ENCODE data around the gene IGFBP7.
A peak's percentile ranks its signal among the peaks of the same experiment; 100 is the strongest.
"Not testable (repeated sequence)": the region's sequence is repeated elsewhere in the genome, so short reads cannot be mapped to it uniquely, and the experiment has no call there.

The IGFBP7 gene

GRCh38 chr4:57065730-57066482 is 44.3 kb downstream of the IGFBP7 start:
- DNase-seq = no peak

DNA sequence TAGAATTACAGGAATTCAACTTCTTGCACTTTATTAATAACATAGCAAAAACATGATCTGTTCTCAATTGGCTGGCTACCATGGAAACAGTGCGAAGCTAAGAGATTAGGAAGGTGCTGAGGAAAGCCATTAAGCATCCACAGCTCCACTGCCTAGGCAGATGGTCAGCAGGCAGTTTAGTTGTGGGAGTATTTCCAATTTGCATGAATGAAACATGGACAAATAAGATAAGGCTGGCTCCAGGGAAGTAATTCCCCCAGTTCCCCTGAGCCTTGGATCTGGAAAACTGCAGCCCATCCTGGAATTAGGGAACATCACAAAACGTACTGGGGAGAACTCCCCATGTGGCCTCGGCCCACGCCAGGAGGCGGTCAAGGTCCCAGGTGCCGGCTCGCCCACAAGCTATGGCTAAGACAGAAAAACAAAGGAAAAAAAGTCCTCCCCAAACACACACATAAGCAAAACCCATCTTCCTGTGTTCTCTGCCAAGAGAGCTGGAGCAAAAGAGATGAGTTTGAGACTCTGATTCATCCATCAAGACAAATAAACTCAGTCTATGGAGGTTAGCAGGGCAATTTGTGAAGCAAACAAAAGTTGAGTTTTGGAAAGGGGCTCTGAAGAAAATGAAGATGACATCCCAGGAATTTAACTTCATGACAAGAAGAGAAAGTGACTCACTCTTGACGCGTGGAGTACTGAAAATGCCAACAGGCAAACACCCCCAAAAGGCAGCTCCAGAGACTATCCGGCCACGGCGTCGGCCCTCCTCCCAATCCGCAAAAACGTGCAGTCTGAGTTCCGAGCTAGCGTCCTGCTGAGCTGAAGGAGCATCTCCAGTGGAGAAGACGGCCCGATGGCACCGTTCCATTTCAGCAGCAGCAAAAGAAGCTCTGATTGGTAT is 45.1 kb downstream of the IGFBP7 start:
- DNase-seq = no peak

DNA sequence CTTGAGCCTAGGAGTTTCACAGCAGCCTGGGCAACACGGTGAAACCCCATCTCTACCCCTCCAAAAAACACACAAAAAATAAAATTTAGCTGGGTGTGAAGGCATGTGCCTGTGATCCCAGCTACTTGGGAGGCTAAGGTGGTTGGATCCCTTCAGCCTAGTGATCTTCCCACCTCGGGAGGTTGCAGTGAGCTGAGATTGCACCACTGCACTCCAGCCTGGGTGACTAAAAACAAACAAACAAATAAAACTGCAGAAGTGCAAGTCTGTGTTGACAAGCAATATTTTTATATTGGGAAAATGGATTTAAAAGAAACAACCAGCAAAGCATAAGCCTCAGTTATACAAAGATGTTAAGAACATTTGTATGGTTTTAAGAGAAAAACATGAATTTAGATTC is 46.1 kb downstream of the IGFBP7 start:
- DNase-seq = no peak

- no peak for DNase-seq
Observed at GRCh38 chr4:57063518-57063917, 46.7 kb downstream of the IGFBP7 start.

- DNase-seq = no peak
Observed at GRCh38 chr4:57061395-57061794, 48.8 kb downstream of the IGFBP7 start.

- DNase-seq = not testable (repeated sequence)
Observed at GRCh38 chr4:57060717-57061067, 49.5 kb downstream of the IGFBP7 start.

DNA sequence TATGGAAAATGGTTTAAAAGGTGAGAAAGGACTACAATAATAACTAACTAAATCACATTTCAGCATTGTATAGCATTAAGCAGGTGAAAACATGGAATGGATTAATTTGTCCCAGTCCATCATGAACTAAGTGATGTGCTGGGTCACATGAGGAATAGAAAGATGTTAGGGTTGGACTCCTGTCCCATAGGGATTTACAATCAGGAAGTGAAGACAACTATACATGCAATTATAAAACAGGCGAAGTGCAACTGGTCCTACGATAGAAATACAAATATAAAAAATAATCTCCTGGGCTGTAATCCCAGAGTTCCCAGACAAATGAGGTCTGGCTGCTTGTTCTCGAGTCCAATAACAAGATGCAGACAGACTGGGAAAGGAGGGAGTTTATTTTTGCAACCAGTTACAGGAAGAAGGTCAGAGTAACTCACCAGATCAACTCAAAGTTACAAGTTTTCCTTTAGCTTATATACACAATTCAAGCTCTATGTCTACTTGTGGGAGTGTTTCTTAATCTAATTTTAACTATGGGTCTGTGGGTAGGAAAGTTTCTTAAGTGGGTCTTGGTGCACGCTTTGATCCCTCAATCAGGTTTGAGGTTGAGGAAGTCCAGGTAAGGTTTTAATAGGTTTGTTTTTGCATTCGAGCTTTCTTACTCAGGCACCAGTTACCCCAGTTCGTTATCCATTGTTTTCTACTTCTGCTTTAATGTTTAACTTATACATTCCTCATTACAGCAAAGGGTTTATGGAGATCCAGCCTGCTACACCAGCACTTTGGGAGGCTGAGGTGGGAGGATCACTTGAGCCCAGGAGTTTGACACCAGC is 50.1 kb downstream of the IGFBP7 start:
- DNase-seq = no peak

DNA sequence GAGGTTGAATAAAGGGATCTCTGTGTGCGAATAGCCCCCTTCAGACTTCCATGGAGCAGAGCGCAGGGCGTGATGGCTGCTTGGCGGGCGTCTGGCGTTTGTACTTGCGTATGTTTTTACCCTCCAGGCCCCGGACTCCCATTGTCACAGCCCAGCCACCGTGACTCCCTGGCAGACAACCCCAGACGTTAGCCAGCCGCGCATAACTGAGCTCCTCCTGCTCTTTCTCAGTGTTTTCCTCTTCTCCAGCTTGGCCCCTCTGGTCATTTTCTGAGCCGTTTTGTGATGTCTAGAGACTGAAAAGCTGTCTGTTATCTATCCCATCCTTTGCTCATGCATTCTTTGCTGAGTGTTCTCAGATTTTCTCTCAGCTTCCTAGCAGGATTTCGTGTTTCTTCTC is 54.3 kb downstream of the IGFBP7 start:
- DNase-seq = no peak

- DNase-seq = no peak
Observed at GRCh38 chr4:57053508-57053907, 56.7 kb downstream of the IGFBP7 start.

GRCh38 chr4:57051524-57051923 is 58.7 kb downstream of the IGFBP7 start:
- DNase-seq = no peak

DNA sequence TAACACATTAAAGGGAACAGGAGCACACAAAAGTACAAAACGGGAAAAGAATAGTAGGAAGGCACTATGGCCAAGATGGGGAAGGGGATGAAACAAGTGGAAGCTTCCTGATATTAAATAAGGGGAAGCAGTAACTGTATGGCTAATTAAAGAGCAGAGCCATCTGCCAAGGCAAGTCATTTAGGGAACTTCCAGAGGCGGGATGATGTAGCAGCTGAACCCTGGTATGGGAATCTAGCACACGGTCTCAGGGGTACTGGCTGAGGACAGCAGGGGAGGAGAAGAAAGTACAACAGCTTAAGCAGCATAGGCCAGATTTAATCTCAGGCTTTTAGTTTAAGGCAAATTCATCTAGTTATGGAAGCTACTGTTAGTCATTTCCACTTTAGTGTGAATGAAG is 59.1 kb downstream of the IGFBP7 start:
- no peak for DNase-seq

- DNase-seq = no peak
Observed at GRCh38 chr4:57048590-57049304, 61.4 kb downstream of the IGFBP7 start.

DNA sequence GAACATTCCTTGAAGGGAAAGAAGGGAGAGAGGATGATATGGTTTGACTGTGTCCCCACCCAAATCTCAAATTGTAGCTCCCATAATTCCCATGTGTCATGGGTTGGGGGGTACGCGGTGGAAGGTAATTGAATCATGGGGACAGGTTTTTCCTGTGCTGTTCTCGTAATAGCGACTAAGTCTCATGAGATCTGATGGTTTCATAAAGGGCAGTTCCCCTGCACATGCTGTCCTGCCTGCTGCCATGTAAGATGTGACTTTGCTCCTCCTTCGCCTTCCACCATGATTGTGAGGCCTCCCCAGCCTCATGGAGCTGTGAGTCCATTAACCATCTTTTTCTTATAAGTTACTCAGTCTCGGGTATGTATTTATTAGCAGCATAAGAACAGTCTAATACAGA is 63.1 kb downstream of the IGFBP7 start:
- DNase-seq = not testable (repeated sequence)

DNA sequence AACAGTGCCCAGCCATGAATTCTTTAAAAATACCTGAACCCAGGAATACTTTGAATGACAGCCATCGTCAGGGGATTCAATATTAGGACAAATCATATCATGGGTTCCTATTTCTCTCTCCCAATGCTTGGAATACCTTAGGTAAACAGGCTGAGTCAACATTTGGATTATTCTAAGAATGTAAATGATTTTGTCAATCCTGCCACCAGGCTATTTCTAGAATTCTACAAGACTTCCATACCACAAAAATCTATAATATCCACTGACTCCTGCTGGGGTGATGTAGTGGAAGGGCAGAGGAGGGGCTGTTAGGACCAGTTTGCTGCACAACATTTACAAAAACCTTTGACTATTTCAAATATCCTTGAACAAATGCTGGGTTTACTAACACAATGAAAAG is 65.2 kb downstream of the IGFBP7 start:
- DNase-seq = no peak

DNA sequence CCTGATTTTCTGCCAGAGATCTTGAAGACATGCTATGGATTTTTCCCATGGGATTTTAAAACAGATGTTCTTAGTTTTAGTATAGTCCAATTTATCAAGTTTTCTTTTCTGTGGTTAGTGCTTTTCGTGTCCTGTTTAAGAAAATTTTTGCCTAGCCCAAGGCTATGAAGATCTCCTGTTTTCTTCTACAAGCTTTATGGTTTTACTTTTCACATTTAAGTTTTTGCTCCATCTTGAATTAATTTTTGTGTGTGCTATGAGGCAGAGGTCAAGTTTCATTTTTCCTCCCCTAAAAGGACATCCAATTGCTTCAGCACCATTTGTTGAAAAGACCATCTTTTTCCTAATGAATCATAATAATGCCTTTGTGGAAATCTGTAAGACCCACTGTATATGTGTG is 65.9 kb downstream of the IGFBP7 start:
- no peak for DNase-seq

DNA sequence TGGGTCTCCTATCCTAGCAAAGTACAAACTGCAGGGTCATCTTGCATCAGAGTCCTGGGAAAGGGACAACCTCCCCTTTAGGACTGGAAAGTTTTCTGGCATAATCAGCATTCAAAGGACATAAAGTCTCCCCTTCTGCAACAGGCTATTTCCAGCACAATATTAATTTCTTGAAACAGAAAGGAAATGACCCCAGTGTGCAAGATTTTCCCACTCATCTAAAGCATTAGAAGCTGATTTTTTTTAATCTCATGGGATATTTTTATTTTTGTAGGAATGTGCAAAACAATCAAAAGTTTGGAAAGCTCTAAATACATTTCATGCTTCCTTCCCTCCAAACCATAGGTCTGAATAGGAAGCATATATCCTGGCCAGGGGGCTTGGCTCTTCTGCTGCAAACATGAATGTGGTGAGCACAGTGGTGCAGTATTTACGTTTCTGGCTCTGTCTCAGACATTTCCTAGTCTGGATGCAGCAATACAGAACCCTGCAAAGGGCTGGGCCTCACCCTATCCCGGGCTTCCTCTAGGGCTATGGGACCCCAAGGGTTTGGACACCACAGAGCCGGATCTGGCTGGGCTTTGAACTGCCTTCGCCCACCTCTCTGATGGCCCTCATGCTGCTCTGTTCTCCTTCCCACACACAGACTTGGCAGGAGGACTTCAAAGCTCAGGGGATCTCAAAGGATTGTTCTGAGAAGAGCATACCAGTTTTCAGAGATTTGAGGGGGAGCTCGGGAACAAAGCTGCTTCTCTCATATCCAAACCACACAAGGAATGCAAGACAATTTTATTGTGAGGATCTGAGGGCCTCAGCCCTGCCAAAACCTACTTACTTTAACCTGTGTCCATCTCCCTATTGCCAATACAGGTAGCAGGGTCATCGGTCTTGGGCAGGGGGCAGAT is 66.6 kb downstream of the IGFBP7 start:
- no peak for DNase-seq

DNA sequence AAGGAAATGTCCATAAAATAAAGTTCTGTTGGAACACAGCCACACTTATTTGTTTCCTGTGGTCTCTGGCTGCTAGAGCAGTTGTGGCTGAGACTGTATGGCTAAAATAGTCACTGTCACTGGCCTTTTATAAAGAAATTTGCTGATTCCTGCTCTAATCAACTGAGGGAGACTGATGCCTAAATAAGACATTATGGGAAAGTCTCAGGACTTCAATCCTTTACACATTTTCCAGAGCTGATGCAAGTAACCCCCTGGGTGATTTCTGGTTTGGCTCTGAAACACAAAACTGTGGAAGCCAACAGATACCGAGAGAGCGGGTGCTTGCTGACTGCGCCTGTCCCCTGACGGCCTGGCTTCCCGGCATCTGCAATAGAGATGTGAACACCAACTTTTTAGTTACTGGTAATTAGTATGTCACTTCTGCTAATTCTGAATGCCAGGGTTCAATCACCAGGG is 67.4 kb downstream of the IGFBP7 start:
- no peak for DNase-seq

DNA sequence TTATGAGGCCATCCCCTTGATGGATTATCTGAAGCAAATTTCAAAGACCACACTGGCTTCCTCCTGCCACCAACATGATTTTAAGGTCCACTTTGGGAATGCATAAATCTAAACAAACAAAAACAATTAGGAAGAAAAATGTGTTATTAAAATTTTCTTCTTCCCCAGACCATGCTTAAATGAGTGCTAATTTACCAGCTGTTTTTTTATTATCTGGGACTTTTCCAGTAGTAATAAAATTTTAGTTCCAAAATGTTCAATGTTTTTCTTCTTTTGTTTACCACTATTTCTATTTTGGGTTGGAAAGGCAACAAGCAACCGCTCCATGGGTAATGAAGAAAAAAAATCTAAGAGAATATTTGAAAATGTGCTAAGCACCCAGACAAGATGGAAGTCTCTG is 69.2 kb downstream of the IGFBP7 start:
- no peak for DNase-seq

DNA sequence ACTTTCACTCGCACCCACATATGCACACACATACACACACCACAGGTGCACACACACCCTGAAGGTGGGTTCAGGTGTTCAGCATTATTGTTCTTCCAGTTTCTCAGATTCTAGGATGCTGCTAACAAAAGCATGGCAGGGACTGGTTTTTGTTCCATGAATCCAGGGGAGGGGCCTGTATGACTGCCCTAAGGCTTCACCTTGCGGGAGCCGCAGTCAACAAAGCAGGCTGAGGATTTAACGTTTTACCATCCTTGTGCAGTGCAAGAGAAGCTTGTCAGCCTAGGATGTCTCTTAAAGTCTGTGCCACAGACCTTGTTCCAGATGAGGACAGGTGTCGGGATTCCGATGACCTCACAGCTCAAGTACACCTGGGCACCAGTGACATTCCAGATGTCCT is 69.7 kb downstream of the IGFBP7 start:
- no peak for DNase-seq

DNA sequence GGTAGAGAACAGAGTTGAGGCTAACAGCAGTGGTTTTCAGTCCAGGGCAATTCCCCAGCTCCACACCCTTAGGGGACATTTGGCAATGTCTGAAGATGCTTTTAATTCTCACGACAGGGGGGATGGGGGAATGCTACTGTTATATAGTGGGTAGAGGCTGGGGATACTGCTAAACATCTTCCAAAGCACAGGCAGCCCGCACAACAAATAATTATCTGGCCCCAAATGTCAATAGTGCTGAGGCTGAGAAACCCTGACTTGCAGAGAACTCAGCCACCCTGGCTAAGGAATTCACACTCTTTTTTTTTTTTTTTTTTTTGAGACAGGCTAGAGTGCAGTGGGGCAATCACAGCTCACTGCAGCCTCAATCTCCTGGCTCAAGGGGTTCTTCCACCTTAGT is 70.8 kb downstream of the IGFBP7 start:
- no peak for DNase-seq

GRCh38 chr4:57037982-57038604 is 72.1 kb downstream of the IGFBP7 start:
- peak; percentile 54 to 57 for DNase-seq

Measured in activated T-cell treated with anti-CD3 and anti-CD28 coated beads, Interleukin-2, amount 50 U/mL, for 48 hours (primary cell).